Lung (tissue), 12 donors: ENCODE results near the gene ACER3. TPM values are rescaled to one million over a fixed set of nuclear protein-coding genes. Genes with fewer than 3 reads are reported as not detected.

Experiments used
- ATAC-seq: fragments of 200-7000 bp; cut with Tn5 transposase; one replicate; pipeline ENCODE4 v1.9.1; 2020; ENCODE audit warnings: moderate number of reproducible peaks; ENCODE audit not compliant: insufficient read depth, low FRiP score
- DNase-seq, 3 donors: peaks; one replicate each; pipeline ENCODE4 v3.0.0-alpha.2; 2013 to 2017
- H3K27ac ChIP-seq, 2 donors: one replicate each; pipeline ENCODE4 v1.5.1; 2013; ENCODE audit warnings: mild to moderate bottlenecking in 2 of 2, moderate library complexity in 2 of 2, control low read depth in 1 of 2, inconsistent platforms in 1 of 2, low read depth in 1 of 2, low read length in 1 of 2
- H3K27me3 ChIP-seq, 3 donors: one replicate each; pipeline ENCODE4 v1.5.1; 2013; ENCODE audit warnings: low read length in 2 of 3; ENCODE audit not compliant: control insufficient read depth in 3 of 3, insufficient read depth in 3 of 3
- H3K36me3 ChIP-seq, 4 donors: one replicate each; pipeline ENCODE4 v1.5.1; 2013; ENCODE audit warnings: low read length in 4 of 4, mild to moderate bottlenecking in 1 of 4, moderate library complexity in 1 of 4; ENCODE audit not compliant: control insufficient read depth in 4 of 4, insufficient read depth in 4 of 4
- H3K4me1 ChIP-seq, 5 donors: one replicate each; pipeline ENCODE4 v1.5.1; 2013; ENCODE audit warnings: low read length in 5 of 5, mild to moderate bottlenecking in 2 of 5, moderate library complexity in 1 of 5; ENCODE audit not compliant: control insufficient read depth in 5 of 5, insufficient read depth in 5 of 5
- H3K4me3 ChIP-seq: one replicate; pipeline ENCODE4 v1.5.1; 2013; ENCODE audit warnings: mild to moderate bottlenecking, control low read depth, moderate library complexity
- H3K9ac ChIP-seq, 2 donors: one replicate each; pipeline ENCODE4 v1.5.1; 2013; ENCODE audit warnings: low read length in 2 of 2, control low read depth in 1 of 2; ENCODE audit not compliant: insufficient read depth in 1 of 2
- H3K9me3 ChIP-seq, 4 donors: one replicate each; pipeline ENCODE4 v1.5.1; 2013; ENCODE audit warnings: low read length in 3 of 4, mild to moderate bottlenecking in 1 of 4, moderate library complexity in 1 of 4; ENCODE audit not compliant: control insufficient read depth in 4 of 4, insufficient read depth in 3 of 4
- CTCF ChIP-seq: IDR thresholded peaks from 2 replicates; pipeline ENCODE4 v1.5.1; 2012; ENCODE audit warnings: mild to moderate bottlenecking; ENCODE audit errors: control extremely low read depth, extremely low read depth
- WGBS, 2 donors: extraction: QIAGEN DNeasy Blood & Tissue Kit; methylation state at CpG; one replicate each; pipeline ENCODE4 v1.1.7; 2013; 5-methylcytosine and 5-hydroxymethylcytosine counted together
- polyA plus RNA-seq, 2 donors: library from polyadenylated mRNA; stranded (reverse); fragments of 200-250 nt; gene quantifications; one replicate each; pipeline ENCODE4 v1.2.1, GENCODE V29; 2013
- total RNA-seq, 2 donors: library from RNA; depleted of rRNA in 1 of 2; stranded (reverse); fragments of >200 nt in 1 of 2; gene quantifications; one replicate each; pipeline ENCODE4 v1.2.1, GENCODE V29; 2014 to 2021
- donor health status: control.
- donor health status: control.
- donor health status: Bipolar disorder and iron deficiency.
- donor health status: healthy.
- donor health status: DM: yes; HTN: yes; CAD: no.

Gene ACER3
- total and polyA plus RNA-seq, 4 donors: 7.9 to 37.0 (median 12.7) TPM

GRCh38 chr11:76880956-76881355 is 20.2 kb downstream of the ACER3 start:
- no peak overlapping the region for H3K27ac ChIP-seq
- no peak for TF ChIP-seq CTCF
- ATAC-seq: no peak
- H3K4me3 ChIP-seq: no peak overlapping the region
- 98 to 99% methylated on average over 4 of the region's 4 CpGs for WGBS, 2 donors
- H3K36me3 ChIP-seq: no peaks in the 10 kb centered on the region
- no peak overlapping the region for H3K9ac ChIP-seq
- H3K9me3 ChIP-seq: no peaks in the 10 kb centered on the region
- peaks cover 0 to 8% (median 0%) of the 10 kb centered on the region in 5 donors for H3K4me1 ChIP-seq
- no peak for DNase-seq
- no peaks in the 10 kb centered on the region for H3K27me3 ChIP-seq

- no peak overlapping the region for H3K4me3 ChIP-seq
- H3K27me3 ChIP-seq: no peaks in the 10 kb centered on the region
- H3K9me3 ChIP-seq: no peaks in the 10 kb centered on the region
- WGBS, 2 donors: 63 to 73% methylated on average over 9 of the region's 9 CpGs
- TF ChIP-seq CTCF: no peak
- H3K27ac ChIP-seq: no peak overlapping the region
- H3K36me3 ChIP-seq: no peaks in the 10 kb centered on the region
- DNase-seq (peak in 1 of 3 donors; percentile 17), ATAC-seq (peak; percentile 77)
- no peak overlapping the region for H3K9ac ChIP-seq
- peaks cover 0 to 5% (median 0%) of the 10 kb centered on the region in 5 donors for H3K4me1 ChIP-seq
Observed at GRCh38 chr11:76885390-76886097, 24.8 kb downstream of the ACER3 start.

- H3K9ac ChIP-seq: no peak overlapping the region
- no peaks in the 10 kb centered on the region for H3K27me3 ChIP-seq
- no peaks in the 10 kb centered on the region for H3K36me3 ChIP-seq
- peaks cover 0 to 7% (median 0%) of the 10 kb centered on the region in 5 donors for H3K4me1 ChIP-seq
- WGBS, 2 donors: 48 to 82% methylated on average over 1 of the region's 1 CpG
- no peak for DNase-seq
- no peak overlapping the region for H3K27ac ChIP-seq
- no peak overlapping the region for H3K4me3 ChIP-seq
- TF ChIP-seq CTCF: no peak
- no peaks in the 10 kb centered on the region for H3K9me3 ChIP-seq
- no peak for ATAC-seq
Observed at GRCh38 chr11:76888989-76889388, 28.3 kb downstream of the ACER3 start.
